ENCODE results near the gene TBC1D22A.

DNA sequence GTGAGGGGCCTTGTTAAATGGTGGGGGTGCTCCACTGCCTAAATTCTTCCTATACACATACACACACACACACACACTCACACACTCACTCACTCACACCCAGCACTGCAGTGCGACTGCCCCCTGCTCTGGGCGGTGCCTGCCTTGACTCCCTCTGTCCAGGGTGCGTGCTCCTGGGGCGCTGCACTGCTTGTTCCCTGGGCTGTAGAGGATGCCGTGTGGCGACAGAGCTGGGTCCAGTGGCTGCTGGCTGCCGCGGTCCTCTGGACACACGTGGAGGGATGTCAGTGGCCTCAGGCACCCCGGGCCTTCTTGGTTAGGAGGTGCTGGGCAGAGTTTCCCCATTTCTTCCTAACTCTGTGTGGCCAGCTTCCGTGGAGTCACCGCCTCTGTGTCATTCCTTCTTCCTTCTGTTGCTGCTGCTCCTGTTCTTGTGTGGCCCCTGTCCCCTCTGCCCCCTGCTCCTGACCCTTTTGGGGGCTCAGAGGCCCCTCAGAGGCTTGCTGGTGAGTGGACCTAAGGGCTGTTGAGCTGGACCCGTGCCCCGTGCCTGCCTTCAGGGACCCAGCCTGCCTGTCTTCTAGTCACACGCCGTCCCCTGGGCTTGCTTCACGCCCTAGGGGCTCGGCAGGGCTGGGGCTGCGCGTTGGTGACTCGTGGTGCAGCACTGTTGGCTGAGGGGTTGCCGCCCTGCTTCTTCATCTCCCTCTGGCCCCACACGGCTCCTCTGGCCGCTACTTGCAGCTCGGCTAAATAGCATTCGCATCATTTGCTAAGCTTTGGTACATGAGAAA is 147.0 kb downstream of the TBC1D22A start:
- TF ChIP-seq CTCF (IDR thresholded peaks at IDR 0.05 in 2 of 3, conservative IDR thresholded peaks at IDR 0.05 in 1 of 3; ENCODE audit: insufficient read depth in 2 of 3, low read depth in 1 of 3, low read length in 3 of 3), result no peak
- TF ChIP-seq, protein P1, sequence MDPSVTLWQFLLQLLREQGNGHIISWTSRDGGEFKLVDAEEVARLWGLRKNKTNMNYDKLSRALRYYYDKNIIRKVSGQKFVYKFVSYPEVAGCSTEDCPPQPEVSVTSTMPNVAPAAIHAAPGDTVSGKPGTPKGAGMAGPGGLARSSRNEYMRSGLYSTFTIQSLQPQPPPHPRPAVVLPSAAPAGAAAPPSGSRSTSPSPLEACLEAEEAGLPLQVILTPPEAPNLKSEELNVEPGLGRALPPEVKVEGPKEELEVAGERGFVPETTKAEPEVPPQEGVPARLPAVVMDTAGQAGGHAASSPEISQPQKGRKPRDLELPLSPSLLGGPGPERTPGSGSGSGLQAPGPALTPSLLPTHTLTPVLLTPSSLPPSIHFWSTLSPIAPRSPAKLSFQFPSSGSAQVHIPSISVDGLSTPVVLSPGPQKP (CRISPR knock-in tag; IDR thresholded peaks at IDR 0.05), result no peak
- TF ChIP-seq HDAC6 (IDR thresholded peaks at IDR 0.05; ENCODE audit: low read depth, low read length), result no peak
- TF ChIP-seq EZH2 (IDR thresholded peaks at IDR 0.05; ENCODE audit: borderline replicate concordance, low read depth, low read length), result no peak
- no peak for TF ChIP-seq HNRNPH1 (optimal IDR thresholded peaks at IDR 0.05; ENCODE audit: low read depth, low read length)
- TF ChIP-seq, protein P2, sequence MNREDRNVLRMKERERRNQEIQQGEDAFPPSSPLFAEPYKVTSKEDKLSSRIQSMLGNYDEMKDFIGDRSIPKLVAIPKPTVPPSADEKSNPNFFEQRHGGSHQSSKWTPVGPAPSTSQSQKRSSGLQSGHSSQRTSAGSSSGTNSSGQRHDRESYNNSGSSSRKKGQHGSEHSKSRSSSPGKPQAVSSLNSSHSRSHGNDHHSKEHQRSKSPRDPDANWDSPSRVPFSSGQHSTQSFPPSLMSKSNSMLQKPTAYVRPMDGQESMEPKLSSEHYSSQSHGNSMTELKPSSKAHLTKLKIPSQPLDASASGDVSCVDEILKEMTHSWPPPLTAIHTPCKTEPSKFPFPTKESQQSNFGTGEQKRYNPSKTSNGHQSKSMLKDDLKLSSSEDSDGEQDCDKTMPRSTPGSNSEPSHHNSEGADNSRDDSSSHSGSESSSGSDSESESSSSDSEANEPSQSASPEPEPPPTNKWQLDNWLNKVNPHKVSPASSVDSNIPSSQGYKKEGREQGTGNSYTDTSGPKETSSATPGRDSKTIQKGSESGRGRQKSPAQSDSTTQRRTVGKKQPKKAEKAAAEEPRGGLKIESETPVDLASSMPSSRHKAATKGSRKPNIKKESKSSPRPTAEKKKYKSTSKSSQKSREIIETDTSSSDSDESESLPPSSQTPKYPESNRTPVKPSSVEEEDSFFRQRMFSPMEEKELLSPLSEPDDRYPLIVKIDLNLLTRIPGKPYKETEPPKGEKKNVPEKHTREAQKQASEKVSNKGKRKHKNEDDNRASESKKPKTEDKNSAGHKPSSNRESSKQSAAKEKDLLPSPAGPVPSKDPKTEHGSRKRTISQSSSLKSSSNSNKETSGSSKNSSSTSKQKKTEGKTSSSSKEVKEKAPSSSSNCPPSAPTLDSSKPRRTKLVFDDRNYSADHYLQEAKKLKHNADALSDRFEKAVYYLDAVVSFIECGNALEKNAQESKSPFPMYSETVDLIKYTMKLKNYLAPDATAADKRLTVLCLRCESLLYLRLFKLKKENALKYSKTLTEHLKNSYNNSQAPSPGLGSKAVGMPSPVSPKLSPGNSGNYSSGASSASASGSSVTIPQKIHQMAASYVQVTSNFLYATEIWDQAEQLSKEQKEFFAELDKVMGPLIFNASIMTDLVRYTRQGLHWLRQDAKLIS (CRISPR knock-in tag; IDR thresholded peaks at IDR 0.05), result no peak

Data from K562 (cell line).